BLaER1 (cell line): ENCODE measurements around the gene CDH13.

Experiments
- H3K27ac ChIP-seq: shearing (Covaris generic); formaldehyde crosslinking; 2 replicates; pipeline ENCODE4 v1.8.1; 2022
- H3K27me3 ChIP-seq: shearing (Covaris generic); formaldehyde crosslinking; 2 replicates; pipeline ENCODE4 v1.8.1; 2022
- H3K36me3 ChIP-seq: shearing (Covaris generic); formaldehyde crosslinking; 2 replicates; pipeline ENCODE4 v1.8.1; 2022
- H3K4me1 ChIP-seq: shearing (Covaris generic); formaldehyde crosslinking; 2 replicates; pipeline ENCODE4 v1.8.1; 2022
- H3K4me2 ChIP-seq: shearing (Covaris generic); formaldehyde crosslinking; 2 replicates; pipeline ENCODE4 v1.8.1; 2022
- H3K4me3 ChIP-seq: shearing (Covaris generic); formaldehyde crosslinking; 2 replicates; pipeline ENCODE4 v1.8.1; 2022
- H3K9ac ChIP-seq: shearing (Covaris generic); formaldehyde crosslinking; 2 replicates; pipeline ENCODE4 v1.8.1; 2022
- H3K9me3 ChIP-seq: shearing (Covaris generic); formaldehyde crosslinking; 2 replicates; pipeline ENCODE4 v1.8.1; 2022
- H4K20me1 ChIP-seq: shearing (Covaris generic); formaldehyde crosslinking; 2 replicates; pipeline ENCODE4 v1.8.1; 2022
- Cebpa-rat ChIP-seq: shearing (Covaris generic); IDR thresholded peaks from 2 replicates; pipeline ENCODE4 v1.8.1; 2022

Gene CDH13

GRCh38 chr16:82682767-82683166 is 56.0 kb downstream of the CDH13 start:
- Histone ChIP-seq H3K27ac (no peak overlapping the region), H3K36me3 (no peaks in the 10 kb centered on the region), H3K27me3 (no peaks in the 10 kb centered on the region), H3K9ac (no peak overlapping the region), H3K9me3 (no peaks in the 10 kb centered on the region), H3K4me2 (no peak overlapping the region), H4K20me1 (no peaks in the 10 kb centered on the region), H3K4me3 (no peak overlapping the region), H3K4me1 (no peaks in the 10 kb centered on the region)
- no peak for TF ChIP-seq Cebpa-rat

GRCh38 chr16:82684256-82684655 is 57.5 kb downstream of the CDH13 start:
- TF ChIP-seq Cebpa-rat, result no peak
- Histone ChIP-seq H3K4me3 (no peak overlapping the region), H3K27ac (no peak overlapping the region), H3K27me3 (no peaks in the 10 kb centered on the region), H4K20me1 (no peaks in the 10 kb centered on the region), H3K36me3 (no peaks in the 10 kb centered on the region), H3K4me1 (no peaks in the 10 kb centered on the region), H3K9ac (no peak overlapping the region), H3K4me2 (no peak overlapping the region), H3K9me3 (no peaks in the 10 kb centered on the region)

- H3K27ac ChIP-seq, result no peak overlapping the region
- no peak overlapping the region for H3K4me2 ChIP-seq
- H3K4me3 ChIP-seq, result no peak overlapping the region
- H3K9ac ChIP-seq, result no peak overlapping the region
- no peaks in the 10 kb centered on the region for H3K27me3 ChIP-seq
- no peaks in the 10 kb centered on the region for H3K4me1 ChIP-seq
- H4K20me1 ChIP-seq, result no peaks in the 10 kb centered on the region
- H3K9me3 ChIP-seq, result no peaks in the 10 kb centered on the region
- no peaks in the 10 kb centered on the region for H3K36me3 ChIP-seq
- no peak for TF ChIP-seq Cebpa-rat
Measured at GRCh38 chr16:82685526-82685925, 58.8 kb downstream of the CDH13 start.

GRCh38 chr16:82694239-82694874 is 67.6 kb downstream of the CDH13 start:
- Histone ChIP-seq H3K9ac (no peak overlapping the region), H3K4me2 (no peak overlapping the region), H3K27me3 (no peaks in the 10 kb centered on the region), H3K9me3 (no peaks in the 10 kb centered on the region), H4K20me1 (no peaks in the 10 kb centered on the region), H3K4me3 (no peak overlapping the region), H3K4me1 (no peaks in the 10 kb centered on the region), H3K27ac (no peak overlapping the region), H3K36me3 (no peaks in the 10 kb centered on the region)
- no peak for TF ChIP-seq Cebpa-rat

GRCh38 chr16:82695806-82696205 is 69.0 kb downstream of the CDH13 start:
- peaks cover 5% of the 10 kb centered on the region; the same call in 1 of the 2 replicates for H3K4me1 ChIP-seq
- no peak overlapping the region for H3K4me3 ChIP-seq
- H3K9me3 ChIP-seq, result no peaks in the 10 kb centered on the region; the same call in 1 of the 2 replicates
- no peak for TF ChIP-seq Cebpa-rat
- H4K20me1 ChIP-seq, result no peaks in the 10 kb centered on the region
- H3K36me3 ChIP-seq, result no peaks in the 10 kb centered on the region
- H3K4me2 ChIP-seq, result no peak overlapping the region
- no peaks in the 10 kb centered on the region for H3K27me3 ChIP-seq
- no peak overlapping the region for H3K27ac ChIP-seq
- no peak overlapping the region for H3K9ac ChIP-seq

- H4K20me1 ChIP-seq, result no peaks in the 10 kb centered on the region
- peaks cover 39% of the 10 kb centered on the region for H3K4me1 ChIP-seq
- H3K9me3 ChIP-seq, result no peaks in the 10 kb centered on the region; the same call in 1 of the 2 replicates
- no peak overlapping the region for H3K4me3 ChIP-seq
- TF ChIP-seq Cebpa-rat, result no peak
- no peak overlapping the region for H3K9ac ChIP-seq
- no peaks in the 10 kb centered on the region for H3K27me3 ChIP-seq
- H3K27ac ChIP-seq, result no peak overlapping the region
- no peaks in the 10 kb centered on the region for H3K36me3 ChIP-seq
- no peak overlapping the region for H3K4me2 ChIP-seq
Measured at GRCh38 chr16:82699260-82699659, 72.5 kb downstream of the CDH13 start.

- no peak for TF ChIP-seq Cebpa-rat
- Histone ChIP-seq H3K27ac (no peak overlapping the region), H3K9ac (no peak overlapping the region)
Measured at GRCh38 chr16:82699711-82700495, 73.1 kb downstream of the CDH13 start.

GRCh38 chr16:82700541-82701235 is 73.9 kb downstream of the CDH13 start:
- Histone ChIP-seq H3K4me1 (peaks cover 42% of the 10 kb centered on the region), H3K4me2 (peak overlapping the region; percentile 22), H3K9ac (no peak overlapping the region), H3K36me3 (no peaks in the 10 kb centered on the region), H3K27ac (no peak overlapping the region), H3K9me3 (no peaks in the 10 kb centered on the region; the same call in 1 of the 2 replicates), H4K20me1 (no peaks in the 10 kb centered on the region), H3K4me3 (no peak overlapping the region), H3K27me3 (no peaks in the 10 kb centered on the region)
- TF ChIP-seq Cebpa-rat, result no peak

More at GRCh38 chr16:82699711-82700495, 73.1 kb downstream of the CDH13 start:
- H3K27me3 ChIP-seq, result no peaks in the 10 kb centered on the region
- no peak overlapping the region for H3K4me3 ChIP-seq
- H3K36me3 ChIP-seq, result no peaks in the 10 kb centered on the region
- no peak overlapping the region for H3K4me2 ChIP-seq
- peaks cover 42% of the 10 kb centered on the region for H3K4me1 ChIP-seq
- no peaks in the 10 kb centered on the region for H4K20me1 ChIP-seq
- no peaks in the 10 kb centered on the region; the same call in 1 of the 2 replicates for H3K9me3 ChIP-seq

- Histone ChIP-seq H3K36me3 (no peaks in the 10 kb centered on the region), H3K9me3 (no peaks in the 10 kb centered on the region; the same call in 1 of the 2 replicates), H3K27me3 (no peaks in the 10 kb centered on the region), H3K4me1 (peaks cover 42% of the 10 kb centered on the region), H3K4me2 (peak overlapping the region; percentile 22; the same call in 1 of the 2 replicates), H3K27ac (no peak overlapping the region), H4K20me1 (no peaks in the 10 kb centered on the region), H3K9ac (no peak overlapping the region), H3K4me3 (no peak overlapping the region)
- no peak for TF ChIP-seq Cebpa-rat
Measured at GRCh38 chr16:82701442-82701955, 74.7 kb downstream of the CDH13 start.
